Natural killer cell (primary cell): ENCODE results near the gene PRR19. TPM values are rescaled to one million over a fixed set of nuclear protein-coding genes. Genes with fewer than 3 reads are reported as not detected.
A peak's percentile ranks its signal among the peaks of the same experiment; 100 is the strongest.

Source experiments
- ATAC-seq, 3 donors: fragments of 150-1000 bp in 2 of 3; fragments of 200-7000 bp in 1 of 3; cut with Tn5 transposase; 1 replicate in 1 of 3; 2 replicates in 2 of 3; pipeline ENCODE4 v1.10.0; 2021; ENCODE audit warnings: mild to moderate bottlenecking in 2 of 3, moderate library complexity in 2 of 3
- DNase-seq, 2 donors: peaks; one replicate each; pipeline versions ENCODE4 v3.0.0 to v3.0.0-alpha.2; 2013 to 2021; ENCODE audit warnings: mixed read lengths in 1 of 2
- H3K27ac ChIP-seq: one replicate; pipeline ENCODE4 v1.5.1; 2013; ENCODE audit warnings: mild to moderate bottlenecking, low read length
- H3K27me3 ChIP-seq: one replicate; pipeline ENCODE4 v1.6.1; 2013; ENCODE audit warnings: low read length; ENCODE audit not compliant: control insufficient read depth, insufficient read depth
- H3K36me3 ChIP-seq: one replicate; pipeline ENCODE4 v1.6.1; 2013; ENCODE audit warnings: low read length; ENCODE audit not compliant: control insufficient read depth, insufficient read depth
- H3K4me1 ChIP-seq: one replicate; pipeline ENCODE4 v1.6.1; 2013; ENCODE audit warnings: low read length; ENCODE audit not compliant: control insufficient read depth, insufficient read depth
- H3K4me3 ChIP-seq: one replicate; pipeline ENCODE4 v1.5.1; 2013; ENCODE audit warnings: low read length
- H3K9me3 ChIP-seq: one replicate; pipeline ENCODE4 v1.6.1; 2013; ENCODE audit warnings: low read length; ENCODE audit not compliant: control insufficient read depth, insufficient read depth
- H3K27ac Mint-ChIP-seq, 2 donors: one replicate each; pipeline ENCODE4 v1.8.0; 2022; ENCODE audit warnings: mild to moderate bottlenecking in 2 of 2, mixed read lengths in 2 of 2, moderate library complexity in 1 of 2
- H3K27me3 Mint-ChIP-seq, 2 donors: one replicate each; pipeline ENCODE4 v1.8.0; 2022; ENCODE audit warnings: low read depth in 2 of 2, mixed read lengths in 2 of 2
- H3K36me3 Mint-ChIP-seq: one replicate; pipeline ENCODE4 v1.8.0; 2022; ENCODE audit warnings: mixed read lengths
- H3K4me1 Mint-ChIP-seq, 2 donors: one replicate each; pipeline ENCODE4 v1.8.0; 2022; ENCODE audit warnings: mixed read lengths in 2 of 2
- H3K4me3 Mint-ChIP-seq: one replicate; pipeline ENCODE4 v1.8.0; 2022; ENCODE audit warnings: mild to moderate bottlenecking, moderate library complexity, mixed read lengths
- H3K9me3 Mint-ChIP-seq, 2 donors: one replicate each; pipeline ENCODE4 v1.8.0; 2022; ENCODE audit warnings: mixed read lengths in 2 of 2
- whole genome bisulfite sequencing: methylation state at CpG from one replicate; pipeline ENCODE4 v1.1.7; 2013; ENCODE audit warnings: missing lambda C conversion rate; ENCODE audit not compliant: insufficient coverage; 5-methylcytosine and 5-hydroxymethylcytosine counted together
- intact Hi-C: fragments of 100-400 bp; cut with micrococcal nuclease; formaldehyde crosslinking; loops from one replicate; pipeline ENCODE4 v1.14.2; 2022
- total RNA-seq, 4 donors: library from RNA; stranded (reverse); fragments of 120-200 nt in 1 of 4; gene quantifications; one replicate each; pipeline versions ENCODE4 v1.2.3 to v1.2.4, GENCODE V29; 2013 to 2022
- TF ChIP-seq, protein P1 (sequence below): fragments of 200-600 bp; IDR thresholded peaks from one replicate; pipeline ENCODE4 v1.8.0; 2022; ENCODE audit warnings: antibody characterized with exemption

PRR19 gene
- total RNA-seq, 3 donors from 2014 or later (not counting 1 experiment from before 2014, with no cell fraction given): not detected

DNA sequence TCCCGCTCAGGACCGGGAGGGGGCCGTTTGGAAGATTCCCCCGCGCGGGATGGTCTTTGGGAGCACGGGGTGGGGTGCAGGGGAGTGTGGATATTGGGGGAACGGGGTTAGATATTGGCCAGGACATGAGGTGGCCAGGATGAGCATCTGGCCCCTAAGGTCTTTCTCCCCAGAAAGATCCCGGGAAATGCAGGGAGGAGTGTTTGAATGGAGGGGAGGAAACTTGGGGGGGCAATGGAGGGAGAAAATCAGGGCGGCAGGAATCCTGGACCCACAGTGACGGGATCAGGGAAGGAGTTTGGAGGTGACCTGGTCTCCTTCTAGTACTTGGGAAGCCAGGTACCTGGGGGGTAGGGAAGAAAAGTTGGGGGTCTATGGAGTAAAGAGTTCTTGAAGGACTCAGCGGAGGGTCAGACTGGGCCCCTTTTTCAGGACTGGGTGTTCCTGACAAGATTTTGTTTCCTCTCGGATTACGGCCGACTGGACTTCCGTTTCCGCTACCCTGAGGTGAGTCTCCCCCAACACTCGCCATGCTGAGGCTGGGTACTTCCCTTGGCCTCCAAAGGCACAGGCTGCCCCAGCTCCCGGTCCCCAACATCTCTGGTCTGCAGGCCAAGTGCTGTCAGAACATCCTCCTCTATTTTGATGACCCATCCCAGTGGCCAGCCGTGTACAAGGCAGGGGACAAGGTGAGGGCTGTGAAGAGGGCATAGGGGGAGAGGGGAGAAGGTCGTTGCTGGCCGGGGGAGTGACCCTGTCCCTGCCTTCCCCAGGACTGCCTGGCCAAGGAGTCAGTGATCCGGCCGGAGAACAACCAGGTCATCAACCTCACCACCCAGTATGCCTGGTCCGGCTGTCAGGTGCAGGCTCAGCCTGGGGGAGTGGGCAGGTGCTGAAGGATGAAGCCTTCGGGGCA lies 12.2 kb downstream of the PRR19 start:
- TF ChIP-seq, protein P1, sequence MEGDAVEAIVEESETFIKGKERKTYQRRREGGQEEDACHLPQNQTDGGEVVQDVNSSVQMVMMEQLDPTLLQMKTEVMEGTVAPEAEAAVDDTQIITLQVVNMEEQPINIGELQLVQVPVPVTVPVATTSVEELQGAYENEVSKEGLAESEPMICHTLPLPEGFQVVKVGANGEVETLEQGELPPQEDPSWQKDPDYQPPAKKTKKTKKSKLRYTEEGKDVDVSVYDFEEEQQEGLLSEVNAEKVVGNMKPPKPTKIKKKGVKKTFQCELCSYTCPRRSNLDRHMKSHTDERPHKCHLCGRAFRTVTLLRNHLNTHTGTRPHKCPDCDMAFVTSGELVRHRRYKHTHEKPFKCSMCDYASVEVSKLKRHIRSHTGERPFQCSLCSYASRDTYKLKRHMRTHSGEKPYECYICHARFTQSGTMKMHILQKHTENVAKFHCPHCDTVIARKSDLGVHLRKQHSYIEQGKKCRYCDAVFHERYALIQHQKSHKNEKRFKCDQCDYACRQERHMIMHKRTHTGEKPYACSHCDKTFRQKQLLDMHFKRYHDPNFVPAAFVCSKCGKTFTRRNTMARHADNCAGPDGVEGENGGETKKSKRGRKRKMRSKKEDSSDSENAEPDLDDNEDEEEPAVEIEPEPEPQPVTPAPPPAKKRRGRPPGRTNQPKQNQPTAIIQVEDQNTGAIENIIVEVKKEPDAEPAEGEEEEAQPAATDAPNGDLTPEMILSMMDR: no peak
- H3K9me3 ChIP-seq: no peaks in the 10 kb centered on the region
- H3K4me1 ChIP-seq: peaks cover 36% of the 10 kb centered on the region
- no peaks in the 10 kb centered on the region for H3K36me3 ChIP-seq
- no peak overlapping the region for H3K4me3 ChIP-seq
- no peaks in the 10 kb centered on the region for H3K36me3 Mint-ChIP-seq
- H3K27me3 Mint-ChIP-seq: peaks cover 23 to 39% of the 10 kb centered on the region in 2 donors
- H3K27ac ChIP-seq: no peak overlapping the region
- intact Hi-C loops: no loop called here
- peaks cover 25% of the 10 kb centered on the region for H3K27me3 ChIP-seq
- ATAC-seq (no peak), DNase-seq (no peak)
- WGBS: 32% methylated on average over 24 of the region's 26 CpGs
- H3K4me1 Mint-ChIP-seq: peaks cover 23 to 34% of the 10 kb centered on the region in 2 donors
- H3K27ac Mint-ChIP-seq: no peak overlapping the region
- H3K4me3 Mint-ChIP-seq: peak overlapping the region; percentile 49
- no peaks in the 10 kb centered on the region for H3K9me3 Mint-ChIP-seq

DNA sequence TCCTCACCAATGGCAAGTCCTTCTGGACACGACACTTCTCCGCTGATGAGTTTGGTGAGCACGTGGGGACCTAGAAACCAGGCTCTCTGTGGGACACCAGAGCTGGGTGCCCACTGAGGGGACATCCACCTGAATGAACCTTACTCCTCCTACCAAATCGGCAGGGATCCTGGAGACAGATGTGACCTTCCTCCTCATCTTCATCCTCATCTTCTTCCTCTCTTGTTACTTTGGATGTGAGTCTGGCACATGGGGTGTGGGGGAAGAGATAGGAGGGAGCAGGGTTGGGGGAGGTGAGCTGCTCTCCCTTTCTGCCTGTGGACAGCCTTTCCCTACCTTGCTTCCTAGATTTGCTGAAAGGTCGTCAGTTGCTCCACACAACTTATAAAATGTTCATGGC lies 13.1 kb downstream of the PRR19 start:
- whole genome bisulfite sequencing: 92% methylated on average over 4 of the region's 5 CpGs
- peaks cover 25% of the 10 kb centered on the region for H3K27me3 ChIP-seq
- H3K36me3 ChIP-seq: no peaks in the 10 kb centered on the region
- H3K4me3 Mint-ChIP-seq: peak overlapping the region; percentile 25
- peaks cover 23 to 34% of the 10 kb centered on the region in 2 donors for H3K4me1 Mint-ChIP-seq
- H3K27ac Mint-ChIP-seq: no peak overlapping the region
- H3K27ac ChIP-seq: no peak overlapping the region
- peaks cover 23 to 39% of the 10 kb centered on the region in 2 donors for H3K27me3 Mint-ChIP-seq
- DNase-seq (no peak), ATAC-seq (no peak)
- TF ChIP-seq, protein P1: no peak
- no peaks in the 10 kb centered on the region for H3K9me3 Mint-ChIP-seq
- peaks cover 36% of the 10 kb centered on the region for H3K4me1 ChIP-seq
- no peaks in the 10 kb centered on the region for H3K36me3 Mint-ChIP-seq
- no peak overlapping the region for H3K4me3 ChIP-seq
- intact Hi-C loops: no loop called here
- no peaks in the 10 kb centered on the region for H3K9me3 ChIP-seq

DNA sequence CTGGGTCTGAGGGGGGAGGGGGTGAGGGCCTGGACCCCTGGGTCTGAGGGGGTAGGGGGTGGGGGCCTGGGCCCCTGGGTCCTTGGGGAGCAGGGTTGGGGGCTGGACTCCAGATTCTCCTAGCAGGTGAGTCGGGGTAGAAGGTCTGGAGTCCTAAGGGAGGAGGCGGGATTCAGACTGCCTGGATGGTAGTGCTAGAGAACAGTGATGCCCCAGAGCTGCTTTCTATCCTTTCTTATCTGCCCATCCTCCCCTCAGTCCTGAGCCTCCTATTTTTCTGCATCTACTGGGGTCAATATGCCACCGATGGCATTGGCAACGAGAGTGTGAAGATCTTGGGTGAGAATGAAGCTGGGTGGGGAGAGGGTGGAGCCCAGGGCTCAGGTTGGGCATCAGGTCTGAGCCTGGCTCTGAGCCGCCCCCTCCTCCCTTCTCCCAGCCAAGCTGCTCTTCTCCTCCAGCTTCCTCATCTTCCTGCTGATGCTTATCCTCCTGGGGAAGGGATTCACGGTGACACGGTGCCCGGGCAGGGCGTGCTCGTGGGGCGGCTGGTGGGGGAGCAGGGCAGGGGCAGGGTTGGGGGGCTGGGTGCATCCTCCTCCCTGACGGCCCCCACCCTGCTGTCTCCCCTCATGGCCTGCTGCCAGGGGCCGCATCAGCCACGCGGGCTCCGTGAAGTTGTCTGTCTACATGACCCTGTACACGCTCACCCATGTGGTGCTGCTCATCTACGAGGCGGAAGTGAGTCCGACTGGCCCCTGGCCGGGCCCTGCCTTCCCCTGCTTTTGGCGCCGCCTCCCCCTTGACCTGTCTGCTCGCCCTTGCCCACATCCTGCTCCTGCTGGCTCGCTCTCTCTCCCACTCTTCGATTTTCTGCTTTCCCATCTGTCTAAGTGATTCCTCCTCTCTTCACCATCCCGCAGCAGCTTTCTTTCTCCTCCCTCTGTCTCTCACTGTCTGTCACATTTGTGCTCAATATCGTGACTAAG lies 14.6 kb downstream of the PRR19 start:
- H3K4me3 Mint-ChIP-seq: peak overlapping the region; percentile 22
- H3K27ac Mint-ChIP-seq: peak overlapping the region in 1 of 2 donors; percentile 8
- intact Hi-C loops: no loop called here
- no peaks in the 10 kb centered on the region for H3K9me3 Mint-ChIP-seq
- no peaks in the 10 kb centered on the region for H3K36me3 ChIP-seq
- TF ChIP-seq, protein P1: no peak
- no peak overlapping the region for H3K4me3 ChIP-seq
- no peaks in the 10 kb centered on the region for H3K36me3 Mint-ChIP-seq
- 26% methylated on average over 27 of the region's 28 CpGs for WGBS
- H3K27me3 ChIP-seq: peaks cover 23% of the 10 kb centered on the region
- H3K9me3 ChIP-seq: no peaks in the 10 kb centered on the region
- H3K27ac ChIP-seq: no peak overlapping the region
- H3K4me1 Mint-ChIP-seq: peaks cover 23 to 34% of the 10 kb centered on the region in 2 donors
- ATAC-seq: peak; percentile 53 to 58 (median 53)
- no peak for DNase-seq
- H3K4me1 ChIP-seq: peaks cover 36% of the 10 kb centered on the region
- H3K27me3 Mint-ChIP-seq: peaks cover 15 to 31% of the 10 kb centered on the region in 2 donors
